ENCODE results near the gene CDH13. TPM values are rescaled to one million over a fixed set of nuclear protein-coding genes. Genes with fewer than 3 reads are reported as not detected.

CDH13 gene
- total RNA-seq, 1 donor from 2014 or later = 14.3 TPM

DNA sequence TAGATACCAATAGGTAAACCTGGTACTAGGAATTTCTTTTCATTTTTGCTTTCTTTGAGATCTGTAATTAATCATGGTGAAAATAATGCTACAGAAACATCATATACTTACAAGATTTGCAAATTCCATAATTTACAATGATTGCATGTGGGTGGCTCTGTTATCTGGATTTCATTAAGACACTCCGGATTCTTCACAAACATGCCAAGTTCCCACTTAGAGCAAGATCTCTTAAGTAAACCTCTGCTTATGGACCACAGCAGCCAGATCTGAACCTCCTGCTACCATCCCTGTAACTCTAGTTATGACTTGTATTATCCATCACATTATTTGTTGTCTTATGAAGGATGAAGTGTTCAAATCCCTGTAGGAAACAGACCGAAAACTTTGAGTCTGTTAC is 424.7 kb downstream of the CDH13 start:
- intact Hi-C loops (cut with DNase I) = no loop called here
- ATAC-seq (no peak), DNase-seq (no peak)
- H3K4me1 ChIP-seq = no peaks in the 10 kb centered on the region
- H3K27me3 ChIP-seq (ENCODE audit: low read depth) = no peaks in the 10 kb centered on the region
- H3K27ac ChIP-seq = no peak overlapping the region
- no peaks in the 10 kb centered on the region for H3K36me3 ChIP-seq
- no peaks in the 10 kb centered on the region for H3K9me3 ChIP-seq
- TF ChIP-seq, protein P1, sequence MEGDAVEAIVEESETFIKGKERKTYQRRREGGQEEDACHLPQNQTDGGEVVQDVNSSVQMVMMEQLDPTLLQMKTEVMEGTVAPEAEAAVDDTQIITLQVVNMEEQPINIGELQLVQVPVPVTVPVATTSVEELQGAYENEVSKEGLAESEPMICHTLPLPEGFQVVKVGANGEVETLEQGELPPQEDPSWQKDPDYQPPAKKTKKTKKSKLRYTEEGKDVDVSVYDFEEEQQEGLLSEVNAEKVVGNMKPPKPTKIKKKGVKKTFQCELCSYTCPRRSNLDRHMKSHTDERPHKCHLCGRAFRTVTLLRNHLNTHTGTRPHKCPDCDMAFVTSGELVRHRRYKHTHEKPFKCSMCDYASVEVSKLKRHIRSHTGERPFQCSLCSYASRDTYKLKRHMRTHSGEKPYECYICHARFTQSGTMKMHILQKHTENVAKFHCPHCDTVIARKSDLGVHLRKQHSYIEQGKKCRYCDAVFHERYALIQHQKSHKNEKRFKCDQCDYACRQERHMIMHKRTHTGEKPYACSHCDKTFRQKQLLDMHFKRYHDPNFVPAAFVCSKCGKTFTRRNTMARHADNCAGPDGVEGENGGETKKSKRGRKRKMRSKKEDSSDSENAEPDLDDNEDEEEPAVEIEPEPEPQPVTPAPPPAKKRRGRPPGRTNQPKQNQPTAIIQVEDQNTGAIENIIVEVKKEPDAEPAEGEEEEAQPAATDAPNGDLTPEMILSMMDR (IDR thresholded peaks at IDR 0.05) = no peak
- H3K4me3 ChIP-seq = no peak overlapping the region

DNA sequence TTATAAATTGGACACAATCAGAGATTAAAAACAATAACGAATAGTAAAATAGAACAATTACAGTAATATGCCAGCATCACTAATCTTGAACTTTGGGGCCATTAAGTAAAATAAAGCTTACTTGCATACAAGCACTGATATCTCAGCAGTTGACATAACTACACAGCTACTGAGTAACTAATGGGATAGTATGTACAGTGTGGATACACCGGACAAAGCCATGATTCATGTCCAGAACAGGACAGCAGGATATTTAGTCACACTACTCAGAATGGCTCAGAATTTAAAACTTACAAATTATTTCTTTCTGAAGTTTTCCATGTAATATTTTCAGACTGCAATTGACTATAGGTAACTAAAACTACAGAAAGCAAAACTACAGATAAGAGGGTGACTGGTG is 427.5 kb downstream of the CDH13 start:
- Histone ChIP-seq H3K27me3 (ENCODE audit: low read depth) (no peaks in the 10 kb centered on the region), H3K36me3 (no peaks in the 10 kb centered on the region), H3K4me3 (no peak overlapping the region), H3K4me1 (no peaks in the 10 kb centered on the region), H3K9me3 (no peaks in the 10 kb centered on the region), H3K27ac (no peak overlapping the region)
- TF ChIP-seq, protein P1 (IDR thresholded peaks at IDR 0.05) = no peak
- DNase-seq (no peak), ATAC-seq (no peak)
- intact Hi-C loops (cut with DNase I) = no loop called here

DNA sequence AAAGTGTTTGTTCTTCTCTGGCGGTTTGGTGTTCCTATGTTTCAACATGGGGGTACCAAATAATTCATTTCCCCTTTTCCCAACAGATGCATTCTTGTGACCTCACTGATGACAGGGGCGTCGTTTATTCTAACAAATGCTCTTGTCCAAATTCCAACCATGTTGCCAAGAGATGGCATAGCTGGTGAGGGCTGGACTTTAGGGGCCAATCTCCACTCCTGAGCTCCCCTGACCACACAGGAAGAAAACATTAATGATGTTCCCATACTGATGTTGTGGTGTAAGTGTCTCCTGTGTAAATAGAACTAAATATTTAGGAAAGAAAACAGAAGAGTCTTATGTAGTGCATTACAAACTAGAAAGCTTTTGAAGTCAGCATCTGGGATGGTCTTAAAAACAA is 431.6 kb downstream of the CDH13 start:
- DNase-seq = no peak
- H3K36me3 ChIP-seq = no peaks in the 10 kb centered on the region
- intact Hi-C loops (cut with DNase I) = no loop called here
- no peaks in the 10 kb centered on the region for H3K9me3 ChIP-seq
- TF ChIP-seq, protein P1 (IDR thresholded peaks at IDR 0.05) = no peak
- H3K4me1 ChIP-seq = no peaks in the 10 kb centered on the region
- no peaks in the 10 kb centered on the region for H3K27me3 ChIP-seq (ENCODE audit: low read depth)
- no peak overlapping the region for H3K4me3 ChIP-seq
- ATAC-seq = no peak
- H3K27ac ChIP-seq = no peak overlapping the region

DNA sequence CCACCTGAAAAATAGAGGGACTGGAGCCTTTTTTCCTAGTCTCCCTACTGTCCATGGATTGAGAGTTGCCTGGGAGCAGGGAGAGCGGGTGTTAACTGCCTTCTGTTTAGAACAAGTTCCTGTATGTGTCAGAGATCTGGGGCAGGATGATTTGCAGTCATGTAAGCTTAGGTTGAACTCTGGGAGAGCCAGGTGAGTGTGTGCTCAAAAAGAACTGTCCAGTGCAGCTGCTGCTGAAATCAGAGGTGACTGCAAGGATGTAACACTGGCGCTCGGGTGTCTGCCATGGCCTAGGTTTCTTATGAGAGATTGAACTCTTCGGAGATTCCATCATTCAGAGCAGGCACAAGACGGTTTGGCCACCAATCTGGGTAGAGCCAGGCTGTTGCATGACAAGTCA is 432.5 kb downstream of the CDH13 start:
- H3K27ac ChIP-seq = no peak overlapping the region
- no peaks in the 10 kb centered on the region for H3K4me1 ChIP-seq
- TF ChIP-seq, protein P1 (IDR thresholded peaks at IDR 0.05) = no peak
- no peaks in the 10 kb centered on the region for H3K9me3 ChIP-seq
- no peak for ATAC-seq
- DNase-seq = no peak
- no peak overlapping the region for H3K4me3 ChIP-seq
- intact Hi-C loops (cut with DNase I) = no loop called here
- H3K27me3 ChIP-seq (ENCODE audit: low read depth) = no peaks in the 10 kb centered on the region
- no peaks in the 10 kb centered on the region for H3K36me3 ChIP-seq

DNA sequence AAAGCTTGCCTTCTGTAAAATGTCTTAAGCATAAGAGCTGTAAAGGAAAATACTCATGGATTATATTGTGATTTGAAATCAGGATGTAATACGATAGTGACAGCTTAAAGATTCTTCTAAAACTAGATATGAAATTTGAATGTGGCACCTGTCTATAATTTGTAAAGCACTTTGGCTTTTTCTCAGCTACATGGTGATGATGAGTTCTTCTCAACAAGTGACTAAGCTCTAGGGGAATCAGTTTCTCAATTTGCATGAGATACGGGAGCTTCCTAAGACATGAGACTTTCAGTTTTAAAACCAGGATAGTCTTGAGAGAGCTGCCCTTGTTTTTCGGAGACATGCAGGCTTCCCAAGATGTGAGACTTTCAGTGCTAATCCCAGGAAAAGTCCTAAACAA is 439.2 kb downstream of the CDH13 start:
- ATAC-seq = no peak
- H3K9me3 ChIP-seq = no peaks in the 10 kb centered on the region
- no peaks in the 10 kb centered on the region for H3K4me1 ChIP-seq
- DNase-seq = no peak
- intact Hi-C loops (cut with DNase I) = no loop called here
- no peaks in the 10 kb centered on the region for H3K27me3 ChIP-seq (ENCODE audit: low read depth)
- H3K36me3 ChIP-seq = no peaks in the 10 kb centered on the region
- TF ChIP-seq, protein P1 (IDR thresholded peaks at IDR 0.05) = no peak
- no peak overlapping the region for H3K4me3 ChIP-seq
- H3K27ac ChIP-seq = no peak overlapping the region

DNA sequence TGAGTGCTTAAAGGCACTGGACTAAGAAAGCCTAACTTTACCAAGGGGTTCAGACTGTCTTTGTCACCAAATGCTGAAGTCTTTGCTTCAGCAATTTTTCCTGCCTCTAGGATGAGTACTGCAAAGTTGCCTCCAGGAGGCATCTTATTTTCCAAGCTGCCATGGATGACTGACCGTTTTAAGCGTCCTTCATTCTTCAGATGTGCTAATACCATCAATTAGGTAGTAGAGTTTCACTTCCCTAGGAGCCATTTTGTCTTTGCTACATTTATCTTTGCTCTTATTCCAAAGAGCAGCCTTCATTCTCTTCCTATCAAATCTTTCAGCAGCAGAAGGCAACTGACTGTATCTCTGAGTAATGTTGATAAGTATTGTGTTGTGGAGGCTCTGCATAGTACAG is 440.1 kb downstream of the CDH13 start:
- no peak overlapping the region for H3K4me3 ChIP-seq
- H3K36me3 ChIP-seq = no peaks in the 10 kb centered on the region
- no peaks in the 10 kb centered on the region for H3K9me3 ChIP-seq
- no peaks in the 10 kb centered on the region for H3K27me3 ChIP-seq (ENCODE audit: low read depth)
- H3K27ac ChIP-seq = no peak overlapping the region
- no peak for ATAC-seq
- TF ChIP-seq, protein P1 (IDR thresholded peaks at IDR 0.05) = no peak
- H3K4me1 ChIP-seq = no peaks in the 10 kb centered on the region
- intact Hi-C loops (cut with DNase I) = no loop called here
- no peak for DNase-seq
